ENCODE measurements around the gene TRIM33. TPM values are rescaled to one million over a fixed set of nuclear protein-coding genes. Genes with fewer than 3 reads are reported as not detected.

TRIM33 gene
- polyA plus RNA-seq, 1 donor from 2014 or later = 58.7 TPM

DNA sequence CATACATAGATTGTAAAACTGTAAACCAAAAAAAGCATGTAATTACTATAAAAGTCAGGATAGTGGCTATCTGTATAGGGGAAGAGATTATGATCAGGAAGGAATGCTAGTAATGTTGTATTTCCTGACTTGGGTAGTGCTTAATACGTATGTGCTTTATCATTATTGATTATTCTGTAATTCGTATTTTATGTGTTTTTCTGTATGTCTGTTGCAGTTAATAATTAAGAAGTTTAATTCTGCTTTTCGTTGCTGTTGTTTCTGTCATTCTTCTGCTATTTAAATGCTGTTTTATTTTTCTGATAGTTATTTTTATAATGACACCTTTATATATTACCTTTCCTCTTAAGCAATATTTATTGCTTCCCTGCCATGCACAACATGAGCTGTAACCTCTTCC is 29.3 kb upstream of the TRIM33 start:
- H2AFZ ChIP-seq (ENCODE audit: low read depth, low read length) = no peak overlapping the region
- no peaks in the 10 kb centered on the region for H3F3A ChIP-seq (ENCODE audit: insufficient read depth, low read length, poor library complexity, severe bottlenecking)
- H3K36me3 ChIP-seq (ENCODE audit: insufficient read depth, low read length) = no peaks in the 10 kb centered on the region
- H3K27ac ChIP-seq (ENCODE audit: low read length) = no peak overlapping the region
- H3K4me2 ChIP-seq (ENCODE audit: low read length) = no peak overlapping the region
- TF ChIP-seq EP300 (conservative IDR thresholded peaks at IDR 0.05; ENCODE audit: poor library complexity, severe bottlenecking) = no peak
- H3K9me3 ChIP-seq (ENCODE audit: low read length) = no peaks in the 10 kb centered on the region
- no peaks in the 10 kb centered on the region for H4K20me1 ChIP-seq (ENCODE audit: insufficient read depth)
- H3K79me2 ChIP-seq (replicated peaks; ENCODE audit: insufficient read depth, low read length) = no peaks in the 10 kb centered on the region
- H3K9me2 ChIP-seq (ENCODE audit: insufficient read depth, low read length) = no peaks in the 10 kb centered on the region
- H3K9ac ChIP-seq (ENCODE audit: low read length) = no peak overlapping the region
- H3K4me3 ChIP-seq (ENCODE audit: low read length) = no peak overlapping the region
- H3K27me3 ChIP-seq (ENCODE audit: insufficient read depth, low read depth, low read length) = no peaks in the 10 kb centered on the region

GRCh38 chr1:114536043-114536442 is 25.0 kb upstream of the TRIM33 start:
- Histone ChIP-seq H3K27ac (ENCODE audit: low read length) (no peak overlapping the region), H2AFZ (ENCODE audit: low read depth, low read length) (no peak overlapping the region), H3K9me2 (ENCODE audit: insufficient read depth, low read length) (no peaks in the 10 kb centered on the region), H4K20me1 (ENCODE audit: insufficient read depth) (no peaks in the 10 kb centered on the region), H3K36me3 (ENCODE audit: insufficient read depth, low read length) (no peaks in the 10 kb centered on the region), H3K4me3 (ENCODE audit: low read length) (no peak overlapping the region), H3F3A (ENCODE audit: insufficient read depth, low read length, poor library complexity, severe bottlenecking) (no peaks in the 10 kb centered on the region), H3K27me3 (ENCODE audit: insufficient read depth, low read depth, low read length) (no peaks in the 10 kb centered on the region), H3K4me2 (ENCODE audit: low read length) (no peak overlapping the region), H3K79me2 (replicated peaks; ENCODE audit: insufficient read depth, low read length) (no peaks in the 10 kb centered on the region), H3K9me3 (ENCODE audit: low read length) (no peaks in the 10 kb centered on the region), H3K9ac (ENCODE audit: low read length) (no peak overlapping the region)
- TF ChIP-seq, protein P1, sequence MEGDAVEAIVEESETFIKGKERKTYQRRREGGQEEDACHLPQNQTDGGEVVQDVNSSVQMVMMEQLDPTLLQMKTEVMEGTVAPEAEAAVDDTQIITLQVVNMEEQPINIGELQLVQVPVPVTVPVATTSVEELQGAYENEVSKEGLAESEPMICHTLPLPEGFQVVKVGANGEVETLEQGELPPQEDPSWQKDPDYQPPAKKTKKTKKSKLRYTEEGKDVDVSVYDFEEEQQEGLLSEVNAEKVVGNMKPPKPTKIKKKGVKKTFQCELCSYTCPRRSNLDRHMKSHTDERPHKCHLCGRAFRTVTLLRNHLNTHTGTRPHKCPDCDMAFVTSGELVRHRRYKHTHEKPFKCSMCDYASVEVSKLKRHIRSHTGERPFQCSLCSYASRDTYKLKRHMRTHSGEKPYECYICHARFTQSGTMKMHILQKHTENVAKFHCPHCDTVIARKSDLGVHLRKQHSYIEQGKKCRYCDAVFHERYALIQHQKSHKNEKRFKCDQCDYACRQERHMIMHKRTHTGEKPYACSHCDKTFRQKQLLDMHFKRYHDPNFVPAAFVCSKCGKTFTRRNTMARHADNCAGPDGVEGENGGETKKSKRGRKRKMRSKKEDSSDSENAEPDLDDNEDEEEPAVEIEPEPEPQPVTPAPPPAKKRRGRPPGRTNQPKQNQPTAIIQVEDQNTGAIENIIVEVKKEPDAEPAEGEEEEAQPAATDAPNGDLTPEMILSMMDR (IDR thresholded peaks at IDR 0.05; ENCODE audit: poor library complexity, severe bottlenecking) = no peak
- no peak for TF ChIP-seq EZH2 (IDR thresholded peaks at IDR 0.05; ENCODE audit: borderline replicate concordance, insufficient read depth, low read length, poor library complexity, severe bottlenecking)
- no peak for TF ChIP-seq MXI1 (conservative IDR thresholded peaks at IDR 0.05; ENCODE audit: poor library complexity, severe bottlenecking)
- no peak for TF ChIP-seq TAF1 (IDR thresholded peaks at IDR 0.05; ENCODE audit: low read depth)
- TF ChIP-seq RAD21 (conservative IDR thresholded peaks at IDR 0.05) = no peak
- no peak for TF ChIP-seq REST (IDR thresholded peaks at IDR 0.05; ENCODE audit: borderline replicate concordance)
- TF ChIP-seq SMC3 (conservative IDR thresholded peaks at IDR 0.05; ENCODE audit: poor library complexity) = no peak
- TF ChIP-seq EP300 (conservative IDR thresholded peaks at IDR 0.05; ENCODE audit: poor library complexity, severe bottlenecking) = no peak
- TF ChIP-seq POLR2AphosphoS5 (IDR thresholded peaks at IDR 0.05) = no peak

DNA sequence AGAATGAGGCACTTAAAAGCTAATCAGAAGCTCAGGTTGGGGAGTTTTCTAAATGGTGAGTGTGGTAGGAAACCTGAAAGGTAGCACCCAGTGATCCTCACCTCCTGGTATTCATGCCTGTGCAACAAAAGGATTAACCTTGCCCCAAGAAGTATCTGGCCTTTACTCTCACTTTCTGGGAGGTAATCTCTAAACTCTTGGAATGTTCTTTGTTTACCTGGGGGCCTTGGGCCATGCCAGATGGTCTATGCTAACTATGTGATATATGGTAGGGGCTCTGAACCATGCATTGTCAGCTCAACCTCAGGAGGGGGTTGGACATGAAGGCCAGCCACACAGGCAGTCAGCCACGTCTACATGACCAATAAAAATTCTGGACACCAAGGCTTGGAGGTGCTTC is 24.4 kb upstream of the TRIM33 start:
- H3K4me3 ChIP-seq (ENCODE audit: low read length) = no peak overlapping the region
- H3K27ac ChIP-seq (ENCODE audit: low read length) = no peak overlapping the region
- H3K9ac ChIP-seq (ENCODE audit: low read length) = no peak overlapping the region
- no peaks in the 10 kb centered on the region for H3K79me2 ChIP-seq (replicated peaks; ENCODE audit: insufficient read depth, low read length)
- H3K27me3 ChIP-seq (ENCODE audit: insufficient read depth, low read depth, low read length) = no peaks in the 10 kb centered on the region
- no peaks in the 10 kb centered on the region for H3F3A ChIP-seq (ENCODE audit: insufficient read depth, low read length, poor library complexity, severe bottlenecking)
- no peaks in the 10 kb centered on the region for H3K36me3 ChIP-seq (ENCODE audit: insufficient read depth, low read length)
- H3K9me3 ChIP-seq (ENCODE audit: low read length) = no peaks in the 10 kb centered on the region
- no peaks in the 10 kb centered on the region for H3K9me2 ChIP-seq (ENCODE audit: insufficient read depth, low read length)
- no peak overlapping the region for H2AFZ ChIP-seq (ENCODE audit: low read depth, low read length)
- H4K20me1 ChIP-seq (ENCODE audit: insufficient read depth) = no peaks in the 10 kb centered on the region
- TF ChIP-seq, protein P1 (IDR thresholded peaks at IDR 0.05; ENCODE audit: poor library complexity, severe bottlenecking) = no peak
- TF ChIP-seq POLR2AphosphoS5 (IDR thresholded peaks at IDR 0.05) (no peak), EZH2 (IDR thresholded peaks at IDR 0.05; ENCODE audit: borderline replicate concordance, insufficient read depth, low read length, poor library complexity, severe bottlenecking) (no peak), REST (IDR thresholded peaks at IDR 0.05; ENCODE audit: borderline replicate concordance) (no peak), MXI1 (conservative IDR thresholded peaks at IDR 0.05; ENCODE audit: poor library complexity, severe bottlenecking) (no peak), SMC3 (conservative IDR thresholded peaks at IDR 0.05; ENCODE audit: poor library complexity) (no peak), RAD21 (conservative IDR thresholded peaks at IDR 0.05) (no peak), EP300 (conservative IDR thresholded peaks at IDR 0.05; ENCODE audit: poor library complexity, severe bottlenecking) (no peak), TAF1 (IDR thresholded peaks at IDR 0.05; ENCODE audit: low read depth) (no peak)
- H3K4me2 ChIP-seq (ENCODE audit: low read length) = no peak overlapping the region
